Smooth muscle cell (in vitro differentiated cells): ENCODE measurements around the gene CCDC32. TPM values are rescaled to one million over a fixed set of nuclear protein-coding genes. Genes with fewer than 3 reads are reported as not detected.

Experiments used
- DNase-seq: peaks from one replicate; lab custom pipeline; 2025; ENCODE audit not compliant: unreplicated experiment; lab: John Stamatoyannopoulos, UW
- H2AFZ ChIP-seq: fragments of 200-600 bp; sonication (generic); 2 replicates; pipeline ENCODE4 v1.6.0; 2016; ENCODE audit warnings: antibody characterized with exemption, low read depth, mild to moderate bottlenecking
- H3F3A ChIP-seq: fragments of 200-600 bp; sonication (generic); 2 replicates; pipeline ENCODE4 v1.6.0; 2017; ENCODE audit warnings: antibody characterized with exemption, low read depth
- H3K27ac ChIP-seq: fragments of 200-600 bp; sonication (generic); 2 replicates; pipeline ENCODE4 v1.5.1; 2016; ENCODE audit warnings: low read depth, mild to moderate bottlenecking
- H3K27me3 ChIP-seq: fragments of 200-600 bp; sonication (generic); 2 replicates; pipeline ENCODE4 v1.6.1; 2016; ENCODE audit warnings: low read depth, mild to moderate bottlenecking
- H3K36me3 ChIP-seq: fragments of 200-600 bp; sonication (generic); 2 replicates; pipeline ENCODE4 v1.5.1; 2016; ENCODE audit warnings: low read depth
- H3K4me1 ChIP-seq: fragments of 200-600 bp; sonication (generic); 2 replicates; pipeline ENCODE4 v1.5.1; 2016; ENCODE audit warnings: low read depth
- H3K4me2 ChIP-seq: fragments of 200-600 bp; sonication (generic); 2 replicates; pipeline ENCODE4 v1.6.0; 2016; ENCODE audit warnings: mild to moderate bottlenecking
- H3K4me3 ChIP-seq: fragments of 200-600 bp; sonication (generic); 2 replicates; pipeline ENCODE4 v1.5.1; 2016; ENCODE audit warnings: mild to moderate bottlenecking
- H3K79me2 ChIP-seq: fragments of 200-600 bp; sonication (generic); 2 replicates; pipeline ENCODE4 v1.6.0; 2016; ENCODE audit warnings: low read depth, mild to moderate bottlenecking
- H3K9ac ChIP-seq: fragments of 200-600 bp; sonication (generic); 2 replicates; pipeline ENCODE4 v1.6.0; 2016; ENCODE audit warnings: low read depth
- H3K9me3 ChIP-seq: fragments of 200-600 bp; sonication (generic); replicated peaks from 2 replicates; pipeline ENCODE4 v1.5.1; 2016; ENCODE audit warnings: low read depth
- H4K20me1 ChIP-seq: fragments of 200-600 bp; sonication (generic); 2 replicates; pipeline ENCODE4 v1.6.0; 2016; ENCODE audit warnings: low read depth
- CTCF ChIP-seq: fragments of 200-600 bp; sonication (generic); IDR thresholded peaks from 2 replicates; pipeline ENCODE4 v1.5.1; 2017; ENCODE audit warnings: borderline replicate concordance, mild to moderate bottlenecking, antibody characterized with exemption; ENCODE audit not compliant: insufficient read depth, poor library complexity, severe bottlenecking
- WGBS: methylation state at CpG from one replicate; pipeline ENCODE4 v1.1.7; 2016; ENCODE audit warnings: low lambda C conversion rate; 5-methylcytosine and 5-hydroxymethylcytosine counted together
- polyA plus RNA-seq: library from polyadenylated mRNA; unstranded; fragments of >200 nt; fragmentation: Nextera tagmentation; extraction: Ambion mirVana; gene quantifications from 2 replicates; pipeline ENCODE4 v1.2.1, GENCODE V29; 2016
- total RNA-seq: library from RNA; depleted of rRNA; stranded (reverse); fragments of >200 nt; gene quantifications from 2 replicates; pipeline ENCODE4 v1.2.3, GENCODE V29; 2014

Gene CCDC32
- total and polyA plus RNA-seq, 2 experiments from 2014 or later = 16.2 to 20.6 TPM

- Histone ChIP-seq H3K4me2 (no peak overlapping the region), H3K27me3 (no peaks in the 10 kb centered on the region), H2AFZ (no peak overlapping the region), H3K36me3 (no peaks in the 10 kb centered on the region), H4K20me1 (no peaks in the 10 kb centered on the region), H3K4me1 (no peaks in the 10 kb centered on the region), H3F3A (no peaks in the 10 kb centered on the region), H3K9me3 (no peaks in the 10 kb centered on the region), H3K79me2 (no peaks in the 10 kb centered on the region), H3K27ac (no peak overlapping the region), H3K9ac (no peak overlapping the region), H3K4me3 (no peak overlapping the region)
- TF ChIP-seq CTCF = no peak
- DNase-seq = no peak
- WGBS = 98% methylated on average over 6 of the region's 6 CpGs
Measured at GRCh38 chr15:40550341-40551037, 14.4 kb downstream of the CCDC32 start.

GRCh38 chr15:40549894-40550293 lies 14.9 kb downstream of the CCDC32 start:
- no peak for DNase-seq
- H3K36me3 ChIP-seq = no peaks in the 10 kb centered on the region
- no peaks in the 10 kb centered on the region for H3K9me3 ChIP-seq
- H3K4me2 ChIP-seq = no peak overlapping the region
- H2AFZ ChIP-seq = no peak overlapping the region
- H3K27ac ChIP-seq = no peak overlapping the region
- H3K27me3 ChIP-seq = no peaks in the 10 kb centered on the region
- no peaks in the 10 kb centered on the region for H3K79me2 ChIP-seq
- no peaks in the 10 kb centered on the region for H3F3A ChIP-seq
- no peak for TF ChIP-seq CTCF
- no peak overlapping the region for H3K9ac ChIP-seq
- H3K4me1 ChIP-seq = no peaks in the 10 kb centered on the region
- H3K4me3 ChIP-seq = no peak overlapping the region
- 85% methylated on average over 9 of the region's 9 CpGs for WGBS
- no peaks in the 10 kb centered on the region for H4K20me1 ChIP-seq

- Histone ChIP-seq H3K4me3 (no peak overlapping the region), H3K4me1 (no peaks in the 10 kb centered on the region), H3K4me2 (no peak overlapping the region), H3F3A (no peaks in the 10 kb centered on the region), H3K27ac (no peak overlapping the region), H2AFZ (no peak overlapping the region), H3K9ac (no peak overlapping the region), H3K27me3 (no peaks in the 10 kb centered on the region), H4K20me1 (no peaks in the 10 kb centered on the region), H3K36me3 (no peaks in the 10 kb centered on the region), H3K9me3 (no peaks in the 10 kb centered on the region), H3K79me2 (no peaks in the 10 kb centered on the region)
- no peak for DNase-seq
- no peak for TF ChIP-seq CTCF
- 97% methylated on average over 2 of the region's 2 CpGs for WGBS
Measured at GRCh38 chr15:40548610-40549009, 16.2 kb downstream of the CCDC32 start.

GRCh38 chr15:40545457-40545856 lies 19.4 kb downstream of the CCDC32 start:
- Histone ChIP-seq H2AFZ (no peak overlapping the region), H3K9me3 (no peaks in the 10 kb centered on the region), H3F3A (no peaks in the 10 kb centered on the region), H3K36me3 (no peaks in the 10 kb centered on the region), H3K9ac (no peak overlapping the region), H3K79me2 (no peaks in the 10 kb centered on the region), H3K27ac (no peak overlapping the region), H3K27me3 (no peaks in the 10 kb centered on the region), H4K20me1 (no peaks in the 10 kb centered on the region), H3K4me3 (no peak overlapping the region), H3K4me1 (no peaks in the 10 kb centered on the region), H3K4me2 (no peak overlapping the region)
- DNase-seq = no peak
- no peak for TF ChIP-seq CTCF
- 75% methylated on average over 1 of the region's 1 CpG for WGBS
